ENCODE results near the gene LRRC37B.
"Not testable (repeated sequence)": the region's sequence is repeated elsewhere in the genome, so short reads cannot be mapped to it uniquely, and the experiment has no call there.

Gene LRRC37B

DNA sequence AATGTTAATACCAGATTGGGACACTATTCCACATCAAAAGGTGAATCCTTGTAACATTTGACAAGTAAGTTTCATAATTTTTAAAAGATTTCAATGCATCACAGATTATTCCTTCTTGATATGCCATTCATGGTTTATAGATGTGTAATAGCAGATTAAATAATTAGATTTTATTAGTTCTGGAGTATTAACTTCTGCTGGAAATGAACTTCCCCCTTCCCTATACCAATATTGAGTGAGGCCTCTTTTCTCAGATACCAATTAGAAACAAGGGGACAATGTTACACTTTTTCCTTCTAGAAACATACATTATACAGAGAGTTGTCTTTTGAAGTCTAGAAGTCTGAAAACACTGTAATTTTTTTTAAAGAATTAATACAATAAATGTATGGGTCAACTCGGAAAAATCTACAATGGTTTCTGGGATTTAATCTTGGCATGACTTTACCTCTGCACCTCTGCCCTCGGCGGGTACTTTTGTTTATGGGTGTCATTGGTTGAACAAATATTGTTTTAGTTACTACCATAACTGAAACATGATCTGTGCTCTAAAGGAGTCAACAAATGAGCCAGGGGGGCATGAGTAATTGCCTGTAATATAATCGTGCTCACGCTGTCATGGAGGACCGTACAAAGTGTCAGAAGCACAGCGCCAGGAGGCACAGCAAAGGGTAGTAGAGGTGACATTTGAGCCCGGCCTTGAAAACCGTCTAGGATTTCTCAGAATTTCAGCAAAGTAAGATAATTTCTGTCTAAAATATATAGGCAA is 8.2 kb downstream of the LRRC37B start:
- no peak overlapping the region for H3K4me3 ChIP-seq (ENCODE audit: low read depth in 1 of 2, low read length in 2 of 2)
- H3K27ac ChIP-seq (ENCODE audit: low read depth, low read length): no peak overlapping the region
- H3K4me1 ChIP-seq (ENCODE audit: insufficient read depth, low read length): no peaks in the 10 kb centered on the region

GRCh38 chr17:32016231-32016630 is 9.0 kb downstream of the LRRC37B start:
- Histone ChIP-seq H3K27ac (ENCODE audit: low read depth, low read length) (no peak overlapping the region), H3K4me3 (ENCODE audit: low read depth in 1 of 2, low read length in 2 of 2) (no peak overlapping the region), H3K36me3 (ENCODE audit: insufficient read depth, low read length) (peaks cover 11% of the 10 kb centered on the region)

More for the DNA sequence above, 8.2 kb downstream of the LRRC37B start:
- no peak overlapping the region for H3K9ac ChIP-seq (ENCODE audit: low read length)
- H3K9me3 ChIP-seq (ENCODE audit: low read length): no peaks in the 10 kb centered on the region
- H3K36me3 ChIP-seq (ENCODE audit: insufficient read depth, low read length): peaks cover 10% of the 10 kb centered on the region
- no peaks in the 10 kb centered on the region for H3K27me3 ChIP-seq (ENCODE audit: control insufficient read depth in 1 of 2, insufficient read depth in 2 of 2, low read length in 2 of 2)

GRCh38 chr17:32019228-32019627 is 12.0 kb downstream of the LRRC37B start:
- H3K36me3 ChIP-seq (ENCODE audit: insufficient read depth, low read length): peaks cover 16% of the 10 kb centered on the region
- no peaks in the 10 kb centered on the region for H3K9me3 ChIP-seq (ENCODE audit: low read length)
- peaks cover 5% of the 10 kb centered on the region for H3K4me1 ChIP-seq (ENCODE audit: insufficient read depth, low read length)
- no peak overlapping the region for H3K27ac ChIP-seq (ENCODE audit: low read depth, low read length)
- H3K27me3 ChIP-seq (ENCODE audit: control insufficient read depth in 1 of 2, insufficient read depth in 2 of 2, low read length in 2 of 2): no peaks in the 10 kb centered on the region
- no peak overlapping the region for H3K9ac ChIP-seq (ENCODE audit: low read length)
- H3K4me3 ChIP-seq (ENCODE audit: low read depth in 1 of 2, low read length in 2 of 2): no peak overlapping the region

More at GRCh38 chr17:32016231-32016630, 9.0 kb downstream of the LRRC37B start:
- H3K9me3 ChIP-seq (ENCODE audit: low read length): no peaks in the 10 kb centered on the region
- peaks cover 3% of the 10 kb centered on the region for H3K4me1 ChIP-seq (ENCODE audit: insufficient read depth, low read length)
- no peak overlapping the region for H3K9ac ChIP-seq (ENCODE audit: low read length)
- no peaks in the 10 kb centered on the region for H3K27me3 ChIP-seq (ENCODE audit: control insufficient read depth in 1 of 2, insufficient read depth in 2 of 2, low read length in 2 of 2)

DNA sequence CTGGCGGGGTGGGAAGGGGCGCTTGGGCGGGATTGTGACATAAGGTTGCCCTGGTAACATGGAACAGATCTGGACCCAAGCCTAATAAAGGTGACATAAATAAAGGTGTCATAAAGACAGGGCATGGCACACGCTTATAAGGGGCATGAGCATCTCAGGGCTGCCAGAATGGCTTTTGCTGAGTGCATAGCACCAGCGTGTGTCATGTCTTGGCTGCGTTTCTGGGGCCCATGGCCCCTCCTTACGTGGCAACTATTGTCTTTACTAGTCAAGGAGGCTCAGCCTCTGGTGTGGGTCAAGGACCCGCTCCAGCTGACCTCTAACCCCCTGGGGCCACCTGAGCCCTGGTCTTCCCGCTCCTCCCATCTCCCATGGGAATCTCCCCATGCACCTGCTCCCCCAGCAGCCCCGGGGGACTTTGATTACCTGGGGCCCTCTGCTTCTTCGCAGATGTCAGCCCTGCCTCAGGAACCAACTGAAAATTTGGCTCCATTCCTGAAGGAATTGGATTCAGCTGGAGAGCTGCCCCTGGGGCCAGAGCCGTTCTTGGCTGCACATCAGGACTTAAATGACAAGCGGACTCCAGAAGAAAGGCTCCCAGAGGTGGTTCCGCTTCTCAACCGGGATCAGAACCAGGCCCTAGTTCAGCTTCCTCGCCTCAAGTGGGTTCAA is 13.9 kb downstream of the LRRC37B start:
- no peaks in the 10 kb centered on the region for H3K9me3 ChIP-seq (ENCODE audit: low read length)
- H3K27ac ChIP-seq (ENCODE audit: low read depth, low read length): no peak overlapping the region
- peaks cover 16% of the 10 kb centered on the region for H3K36me3 ChIP-seq (ENCODE audit: insufficient read depth, low read length)
- no peaks in the 10 kb centered on the region for H3K27me3 ChIP-seq (ENCODE audit: control insufficient read depth in 1 of 2, insufficient read depth in 2 of 2, low read length in 2 of 2)
- H3K4me3 ChIP-seq (ENCODE audit: low read depth in 1 of 2, low read length in 2 of 2): no peak overlapping the region
- no peak overlapping the region for H3K9ac ChIP-seq (ENCODE audit: low read length)
- H3K4me1 ChIP-seq (ENCODE audit: insufficient read depth, low read length): peaks cover 5% of the 10 kb centered on the region

DNA sequence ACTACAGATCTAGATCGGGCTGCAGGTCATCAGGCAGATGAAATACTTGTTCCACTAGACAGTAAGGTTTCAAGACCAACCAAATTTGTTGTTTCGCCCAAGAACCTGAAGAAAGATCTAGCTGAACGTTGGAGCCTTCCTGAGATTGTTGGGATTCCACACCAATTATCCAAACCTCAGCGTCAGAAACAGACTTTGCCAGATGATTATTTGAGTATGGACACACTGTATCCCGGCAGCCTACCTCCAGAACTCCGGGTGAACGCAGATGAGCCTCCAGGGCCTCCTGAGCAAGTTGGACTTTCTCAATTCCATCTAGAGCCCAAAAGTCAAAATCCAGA is 14.4 kb downstream of the LRRC37B start:
- no peaks in the 10 kb centered on the region for H3K27me3 ChIP-seq (ENCODE audit: control insufficient read depth in 1 of 2, insufficient read depth in 2 of 2, low read length in 2 of 2)
- no peak overlapping the region for H3K27ac ChIP-seq (ENCODE audit: low read depth, low read length)
- H3K36me3 ChIP-seq (ENCODE audit: insufficient read depth, low read length): peaks cover 16% of the 10 kb centered on the region

GRCh38 chr17:32022554-32022953 is 15.4 kb downstream of the LRRC37B start:
- H3K27ac ChIP-seq (ENCODE audit: low read depth, low read length); H3K4me3 ChIP-seq (ENCODE audit: low read depth in 1 of 2, low read length in 2 of 2); H3K27me3 ChIP-seq (ENCODE audit: control insufficient read depth in 1 of 2, insufficient read depth in 2 of 2, low read length in 2 of 2); H3K9ac ChIP-seq (ENCODE audit: low read length); H3K4me1 ChIP-seq (ENCODE audit: insufficient read depth, low read length); H3K9me3 ChIP-seq (ENCODE audit: low read length): not testable (repeated sequence)
- peaks cover 14% of the 10 kb centered on the region for H3K36me3 ChIP-seq (ENCODE audit: insufficient read depth, low read length)

More for the DNA sequence above, 14.4 kb downstream of the LRRC37B start:
- Histone ChIP-seq H3K9me3 (ENCODE audit: low read length) (no peaks in the 10 kb centered on the region), H3K4me1 (ENCODE audit: insufficient read depth, low read length) (peaks cover 5% of the 10 kb centered on the region), H3K4me3 (ENCODE audit: low read depth in 1 of 2, low read length in 2 of 2) (no peak overlapping the region), H3K9ac (ENCODE audit: low read length) (no peak overlapping the region)

GRCh38 chr17:32027271-32027670 is 20.1 kb downstream of the LRRC37B start:
- H3K4me1 ChIP-seq (ENCODE audit: insufficient read depth, low read length); H3K9ac ChIP-seq (ENCODE audit: low read length); H3K9me3 ChIP-seq (ENCODE audit: low read length); H3K4me3 ChIP-seq (ENCODE audit: low read depth in 1 of 2, low read length in 2 of 2); H3K36me3 ChIP-seq (ENCODE audit: insufficient read depth, low read length); H3K27me3 ChIP-seq (ENCODE audit: control insufficient read depth in 1 of 2, insufficient read depth in 2 of 2, low read length in 2 of 2); H3K27ac ChIP-seq (ENCODE audit: low read depth, low read length): not testable (repeated sequence)

DNA sequence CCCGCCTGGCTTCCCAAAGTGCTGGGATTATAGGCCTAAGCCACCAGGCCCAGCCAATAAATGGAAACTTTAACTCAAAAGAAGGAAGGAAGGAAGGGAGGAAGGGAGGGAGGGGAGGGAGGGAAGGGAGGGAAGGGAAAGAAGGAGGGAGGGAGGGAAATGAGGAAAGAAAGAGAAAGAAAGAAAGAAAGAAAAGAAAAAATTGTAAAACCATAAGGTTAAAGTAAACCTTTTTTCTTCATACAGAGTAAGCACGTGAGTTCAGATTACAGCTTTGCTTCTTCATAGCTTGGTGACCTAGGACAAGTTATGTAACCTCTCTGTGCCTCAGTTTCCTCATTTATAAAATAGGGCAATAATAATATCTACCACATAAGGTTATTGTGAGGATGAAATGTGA is 26.0 kb downstream of the LRRC37B start:
- H3K4me1 ChIP-seq (ENCODE audit: insufficient read depth, low read length): no peaks in the 10 kb centered on the region
- peaks cover 23% of the 10 kb centered on the region for H3K36me3 ChIP-seq (ENCODE audit: insufficient read depth, low read length)
- no peak overlapping the region for H3K27ac ChIP-seq (ENCODE audit: low read depth, low read length)
- no peaks in the 10 kb centered on the region for H3K27me3 ChIP-seq (ENCODE audit: control insufficient read depth in 1 of 2, insufficient read depth in 2 of 2, low read length in 2 of 2)
- no peak overlapping the region for H3K9ac ChIP-seq (ENCODE audit: low read length)
- H3K4me3 ChIP-seq (ENCODE audit: low read depth in 1 of 2, low read length in 2 of 2): no peak overlapping the region
- H3K9me3 ChIP-seq (ENCODE audit: low read length): no peaks in the 10 kb centered on the region

DNA sequence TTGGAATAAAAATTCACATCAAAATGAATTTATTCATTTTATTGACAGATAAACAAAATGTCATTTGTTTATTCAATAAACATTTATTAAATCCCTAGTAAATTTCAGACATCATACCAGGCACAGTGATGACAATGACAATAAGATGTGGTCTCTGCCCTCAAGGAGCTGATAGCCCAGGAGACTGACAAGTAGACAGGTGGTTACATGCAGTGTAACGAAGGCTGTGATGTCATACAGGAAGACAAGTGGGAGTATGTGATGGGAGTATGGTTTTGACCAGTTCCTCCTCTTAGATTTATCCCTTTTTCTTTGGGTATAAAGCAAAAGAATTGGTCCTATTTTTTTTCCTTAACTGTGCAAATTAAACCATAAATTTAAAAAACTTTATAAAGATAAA is 26.6 kb downstream of the LRRC37B start:
- not testable (repeated sequence) for H3K27ac ChIP-seq (ENCODE audit: low read depth, low read length); H3K4me3 ChIP-seq (ENCODE audit: low read depth in 1 of 2, low read length in 2 of 2); H3K9me3 ChIP-seq (ENCODE audit: low read length); H3K9ac ChIP-seq (ENCODE audit: low read length); H3K4me1 ChIP-seq (ENCODE audit: insufficient read depth, low read length); H3K27me3 ChIP-seq (ENCODE audit: control insufficient read depth in 1 of 2, insufficient read depth in 2 of 2, low read length in 2 of 2)
- peaks cover 23% of the 10 kb centered on the region for H3K36me3 ChIP-seq (ENCODE audit: insufficient read depth, low read length)

- H3K4me1 ChIP-seq (ENCODE audit: insufficient read depth, low read length); H3K4me3 ChIP-seq (ENCODE audit: low read depth in 1 of 2, low read length in 2 of 2); H3K27ac ChIP-seq (ENCODE audit: low read depth, low read length); H3K9me3 ChIP-seq (ENCODE audit: low read length); H3K27me3 ChIP-seq (ENCODE audit: control insufficient read depth in 1 of 2, insufficient read depth in 2 of 2, low read length in 2 of 2); H3K9ac ChIP-seq (ENCODE audit: low read length): not testable (repeated sequence)
- peaks cover 16% of the 10 kb centered on the region for H3K36me3 ChIP-seq (ENCODE audit: insufficient read depth, low read length)
Observed at GRCh38 chr17:32040246-32040645, 33.1 kb downstream of the LRRC37B start.

DNA sequence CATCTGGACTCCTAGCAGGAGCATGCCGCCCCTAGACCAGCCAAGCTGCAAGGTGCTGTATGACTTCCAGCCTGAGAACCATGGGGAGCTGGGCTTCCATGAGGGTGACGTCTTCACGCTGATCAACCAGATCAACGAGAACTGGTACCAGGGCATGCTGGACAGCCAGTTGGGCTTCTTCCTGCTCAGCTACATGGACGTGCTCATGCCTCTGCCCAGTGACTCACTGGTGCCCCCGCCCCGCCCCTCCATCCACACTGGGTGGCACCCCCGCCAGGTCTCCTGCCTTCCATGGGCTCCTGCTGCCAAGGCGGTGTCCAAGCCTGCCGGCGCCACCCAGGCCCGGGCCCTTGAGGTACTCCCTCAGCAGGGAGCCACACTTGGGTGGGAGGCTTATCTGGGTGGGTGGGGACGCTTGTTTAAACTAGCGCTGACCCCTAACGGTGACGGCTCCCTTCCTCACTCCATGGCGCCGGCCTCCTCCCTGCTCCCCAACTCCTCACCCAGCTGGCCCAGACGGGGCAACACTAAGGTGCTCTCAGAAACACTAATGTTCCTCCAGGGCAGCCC is 34.2 kb downstream of the LRRC37B start:
- H3K27me3 ChIP-seq (ENCODE audit: control insufficient read depth in 1 of 2, insufficient read depth in 2 of 2, low read length in 2 of 2); H3K9ac ChIP-seq (ENCODE audit: low read length); H3K9me3 ChIP-seq (ENCODE audit: low read length); H3K4me3 ChIP-seq (ENCODE audit: low read depth in 1 of 2, low read length in 2 of 2); H3K27ac ChIP-seq (ENCODE audit: low read depth, low read length); H3K4me1 ChIP-seq (ENCODE audit: insufficient read depth, low read length): not testable (repeated sequence)
- H3K36me3 ChIP-seq (ENCODE audit: insufficient read depth, low read length): peaks cover 11% of the 10 kb centered on the region

DNA sequence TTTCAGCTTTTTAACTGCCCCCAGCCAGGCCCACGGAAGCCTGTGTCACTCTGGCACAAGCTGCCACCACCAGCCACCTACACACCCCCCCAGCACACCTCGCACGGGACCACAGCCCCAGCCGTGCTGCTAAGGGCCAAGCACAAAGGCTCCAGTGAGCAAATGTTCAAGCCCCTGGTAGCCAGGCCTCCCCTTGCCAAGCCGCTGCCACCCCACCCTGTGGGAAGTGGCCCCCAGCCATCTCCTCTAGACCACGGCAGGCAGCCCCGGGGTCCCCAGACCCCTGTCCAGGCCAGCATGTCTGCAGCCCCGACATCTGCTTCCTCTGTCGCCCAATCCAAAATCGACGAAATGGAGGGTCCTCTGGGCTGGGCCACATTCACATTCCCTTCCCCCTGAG is 35.1 kb downstream of the LRRC37B start:
- H3K4me3 ChIP-seq (ENCODE audit: low read depth in 1 of 2, low read length in 2 of 2); H3K36me3 ChIP-seq (ENCODE audit: insufficient read depth, low read length); H3K27me3 ChIP-seq (ENCODE audit: control insufficient read depth in 1 of 2, insufficient read depth in 2 of 2, low read length in 2 of 2); H3K4me1 ChIP-seq (ENCODE audit: insufficient read depth, low read length); H3K27ac ChIP-seq (ENCODE audit: low read depth, low read length); H3K9ac ChIP-seq (ENCODE audit: low read length); H3K9me3 ChIP-seq (ENCODE audit: low read length): not testable (repeated sequence)

Measured in muscle layer of colon (tissue), 2 donors.